NB4 (cell line): Measurements from ENCODE around the gene ARHGDIG.

Experiments used
- DNase-seq: peaks from one replicate; pipeline ENCODE4 v3.0.0; 2010; ENCODE audit warnings: low read depth
- H3K4me3 ChIP-seq: one replicate; pipeline ENCODE4 v1.5.1; 2011; ENCODE audit warnings: mild to moderate bottlenecking, low read depth, low read length, moderate library complexity
- CTCF ChIP-seq: IDR thresholded peaks from one replicate; pipeline ENCODE4 v1.5.1; 2012; ENCODE audit warnings: low read depth, low read length
- MAX ChIP-seq: IDR thresholded peaks from 2 replicates; pipeline ENCODE4 v1.6.1; 2011; ENCODE audit warnings: low read depth, low read length
- MYC ChIP-seq: IDR thresholded peaks from 2 replicates; pipeline ENCODE4 v1.6.1; 2011; ENCODE audit warnings: low read depth, low read length
- POLR2A ChIP-seq: IDR thresholded peaks from 2 replicates; pipeline ENCODE4 v1.6.1; 2011; ENCODE audit warnings: mild to moderate bottlenecking; ENCODE audit not compliant: insufficient read length; ENCODE audit errors: extremely low read depth

Gene ARHGDIG

DNA sequence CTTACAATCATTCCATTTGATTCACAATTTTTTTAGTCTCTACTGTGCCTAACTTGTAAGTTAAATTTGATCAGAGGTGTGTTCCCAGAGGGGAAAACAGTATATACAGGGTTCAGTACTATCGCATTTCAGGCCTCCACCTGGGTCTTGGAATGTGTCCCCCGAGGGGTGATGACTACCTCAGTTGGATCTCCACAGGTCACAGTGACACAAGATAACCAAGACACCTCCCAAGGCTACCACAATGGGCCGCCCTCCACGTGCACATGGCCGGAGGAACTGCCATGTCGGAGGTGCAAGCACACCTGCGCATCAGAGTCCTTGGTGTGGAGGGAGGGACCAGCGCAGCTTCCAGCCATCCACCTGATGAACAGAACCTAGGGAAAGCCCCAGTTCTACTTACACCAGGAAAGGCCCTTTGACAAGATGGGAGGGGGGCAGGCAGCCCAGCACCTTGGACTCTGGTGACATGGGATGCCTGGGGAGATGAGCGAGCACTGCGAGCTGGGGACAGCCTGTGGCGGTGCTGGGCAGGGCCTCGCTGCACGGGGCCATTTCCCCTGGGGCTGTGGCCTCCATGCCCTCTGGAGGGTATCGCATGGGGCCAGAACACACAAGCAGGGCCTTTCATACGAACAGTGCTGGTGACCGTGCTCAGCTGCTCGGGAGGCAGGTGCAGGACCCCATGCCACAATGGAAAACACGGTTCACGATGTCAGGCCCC, 36.5 kb downstream of the ARHGDIG start:
- TF ChIP-seq MAX (no peak), POLR2A (no peak), MYC (no peak), CTCF (no peak)
- no peak overlapping the region for H3K4me3 ChIP-seq
- DNase-seq = no peak

GRCh38 chr16:317583-317982, 37.2 kb downstream of the ARHGDIG start:
- no peak overlapping the region for H3K4me3 ChIP-seq
- TF ChIP-seq POLR2A (no peak), MAX (no peak), MYC (no peak), CTCF (no peak)
- DNase-seq = no peak

DNA sequence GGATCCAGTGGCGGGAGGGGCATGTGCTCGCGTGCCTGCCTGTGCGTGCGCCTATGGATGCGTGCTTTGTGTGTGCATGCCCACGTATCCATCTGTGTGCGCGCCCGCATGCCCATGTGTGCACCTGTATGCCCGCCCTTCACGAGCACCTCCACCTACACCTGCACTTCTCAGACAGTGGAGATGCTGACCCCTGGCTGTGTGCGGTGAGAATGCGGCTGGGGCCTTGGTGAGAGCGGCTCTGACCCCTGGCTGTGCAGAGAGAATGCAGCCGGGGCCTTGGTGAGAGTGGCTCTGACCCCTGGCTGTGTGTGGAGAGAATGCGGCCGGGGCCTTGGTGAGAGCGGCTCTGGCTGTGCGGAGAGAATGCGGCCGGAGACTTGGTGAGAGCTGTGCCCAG, 38.2 kb downstream of the ARHGDIG start:
- TF ChIP-seq CTCF = no peak
- no peak for TF ChIP-seq MYC
- no peak for TF ChIP-seq POLR2A
- no peak for TF ChIP-seq MAX
- no peak overlapping the region for H3K4me3 ChIP-seq
- no peak for DNase-seq

DNA sequence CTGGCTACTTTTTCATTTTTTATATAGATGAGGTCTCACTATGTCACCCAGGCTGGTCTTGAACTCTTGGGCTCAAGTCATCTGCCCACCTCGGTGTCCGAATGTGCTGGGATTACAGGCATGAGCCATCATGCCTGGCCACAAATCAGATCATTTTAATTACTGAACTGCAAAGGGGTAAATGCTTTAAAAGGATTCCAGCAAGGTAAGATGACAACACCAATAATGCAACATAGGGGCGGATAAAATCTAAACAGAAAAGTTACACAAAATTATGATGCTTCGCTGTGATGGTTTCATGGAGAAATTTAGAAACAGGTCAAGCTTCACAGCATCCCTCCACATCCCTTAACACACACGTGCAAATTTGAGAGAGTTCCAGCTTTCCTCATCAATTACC, 39.8 kb downstream of the ARHGDIG start:
- no peak for DNase-seq
- H3K4me3 ChIP-seq = no peak overlapping the region
- TF ChIP-seq MYC (no peak), MAX (no peak), POLR2A (no peak)

DNA sequence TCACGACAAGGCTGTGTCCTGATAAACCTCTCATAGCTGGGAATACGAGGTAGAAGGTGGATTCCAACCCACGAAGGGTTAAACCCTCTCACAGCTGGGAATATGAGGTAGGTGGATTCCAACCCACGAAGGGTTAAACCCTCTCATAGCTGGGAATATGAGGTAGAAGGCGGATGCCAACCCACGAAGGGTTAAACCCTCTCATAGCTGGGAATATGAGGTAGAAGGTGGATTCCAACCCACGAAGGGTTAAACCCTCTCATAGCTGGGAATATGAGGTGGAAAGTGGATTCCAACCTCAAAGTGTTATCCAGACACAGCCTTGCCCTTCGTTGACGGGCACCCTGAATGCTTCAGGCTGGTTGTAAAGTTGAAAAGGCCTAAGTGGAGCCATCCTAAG, 41.1 kb downstream of the ARHGDIG start:
- TF ChIP-seq MYC = no peak
- TF ChIP-seq MAX = no peak
- no peak for TF ChIP-seq CTCF
- no peak for TF ChIP-seq POLR2A
- DNase-seq = no peak
- H3K4me3 ChIP-seq = no peak overlapping the region

GRCh38 chr16:322476-323143, 42.2 kb downstream of the ARHGDIG start:
- no peak overlapping the region for H3K4me3 ChIP-seq
- DNase-seq = no peak
- no peak for TF ChIP-seq CTCF
- no peak for TF ChIP-seq POLR2A
- no peak for TF ChIP-seq MAX
- no peak for TF ChIP-seq MYC
